Testis (tissue), 2 donors: Measurements from ENCODE around the gene ACAP3.

Source experiments
- POLR2A ChIP-seq: fragments of 450-650 bp; IDR thresholded peaks from one replicate; pipeline ENCODE4 v1.6.1; 2017; ENCODE audit warnings: antibody characterized with exemption, mild to moderate bottlenecking, moderate library complexity
- TF ChIP-seq, protein P1 (sequence below), 3 experiments: fragments of 450-650 bp in 2 of 3; fragments of 200-600 bp in 1 of 3; sonication (generic) in 1 of 3; IDR thresholded peaks; one replicate each; pipeline ENCODE4 v1.5.1; 2016 to 2019; ENCODE audit warnings: antibody characterized with exemption in 3 of 3, mild to moderate bottlenecking in 2 of 3, moderate library complexity in 1 of 3

DNA sequence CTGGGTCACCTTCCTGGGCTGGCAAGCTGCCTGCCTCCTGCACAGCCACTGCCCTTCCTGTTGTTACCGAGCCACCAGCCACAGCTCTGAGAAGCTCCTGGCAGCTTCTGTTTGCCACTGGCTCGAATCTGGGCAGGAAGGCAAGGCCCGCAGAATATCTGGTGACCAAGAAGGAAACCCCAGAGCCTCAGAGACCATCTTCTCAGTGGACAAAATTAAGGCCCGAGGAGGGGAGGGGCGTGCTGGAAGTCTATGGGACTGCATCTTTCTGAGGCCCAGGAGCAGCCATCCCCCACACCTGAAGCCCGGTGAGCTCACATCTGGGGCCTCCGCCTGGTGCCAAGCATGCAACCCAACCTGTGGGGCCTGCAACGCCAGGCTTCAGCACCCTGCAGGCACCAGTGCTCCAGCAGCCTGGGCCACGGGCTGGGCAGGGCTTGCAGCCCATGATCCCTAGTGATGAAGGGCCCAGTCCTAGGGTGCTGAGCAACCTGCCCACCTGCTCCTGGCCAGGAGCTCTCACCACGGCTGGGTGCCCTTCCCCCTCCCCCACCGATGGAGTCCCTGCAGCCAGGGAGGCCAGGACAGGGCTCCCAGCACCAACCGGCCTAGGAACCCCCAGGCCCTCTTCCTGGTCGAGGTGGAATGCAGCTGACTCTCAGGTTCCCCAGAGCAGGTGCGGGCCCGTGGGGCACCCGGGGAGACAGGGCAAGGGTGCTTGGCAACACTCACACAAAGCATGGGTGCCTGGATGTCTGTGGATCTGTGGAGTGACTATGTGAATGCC, 17.8 kb upstream of the ACAP3 start:
- TF ChIP-seq POLR2A: no peak
- TF ChIP-seq, protein P1, sequence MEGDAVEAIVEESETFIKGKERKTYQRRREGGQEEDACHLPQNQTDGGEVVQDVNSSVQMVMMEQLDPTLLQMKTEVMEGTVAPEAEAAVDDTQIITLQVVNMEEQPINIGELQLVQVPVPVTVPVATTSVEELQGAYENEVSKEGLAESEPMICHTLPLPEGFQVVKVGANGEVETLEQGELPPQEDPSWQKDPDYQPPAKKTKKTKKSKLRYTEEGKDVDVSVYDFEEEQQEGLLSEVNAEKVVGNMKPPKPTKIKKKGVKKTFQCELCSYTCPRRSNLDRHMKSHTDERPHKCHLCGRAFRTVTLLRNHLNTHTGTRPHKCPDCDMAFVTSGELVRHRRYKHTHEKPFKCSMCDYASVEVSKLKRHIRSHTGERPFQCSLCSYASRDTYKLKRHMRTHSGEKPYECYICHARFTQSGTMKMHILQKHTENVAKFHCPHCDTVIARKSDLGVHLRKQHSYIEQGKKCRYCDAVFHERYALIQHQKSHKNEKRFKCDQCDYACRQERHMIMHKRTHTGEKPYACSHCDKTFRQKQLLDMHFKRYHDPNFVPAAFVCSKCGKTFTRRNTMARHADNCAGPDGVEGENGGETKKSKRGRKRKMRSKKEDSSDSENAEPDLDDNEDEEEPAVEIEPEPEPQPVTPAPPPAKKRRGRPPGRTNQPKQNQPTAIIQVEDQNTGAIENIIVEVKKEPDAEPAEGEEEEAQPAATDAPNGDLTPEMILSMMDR (IDR thresholded peaks at IDR 0.05): no peak
